Erythroblast (primary cell): ENCODE results near the gene BBS9.
A peak's percentile ranks its signal among the peaks of the same experiment; 100 is the strongest.

Source experiments
- DNase-seq, 2 experiments: peaks; one replicate each; lab custom pipeline; 2025; lab: John Stamatoyannopoulos, UW
- GATA1 ChIP-seq: IDR thresholded peaks from 2 replicates; pipeline ENCODE4 v1.6.1; 2011; ENCODE audit warnings: low read depth, mild to moderate bottlenecking, control low read depth, low read length, moderate library complexity
- POLR2A ChIP-seq: IDR thresholded peaks from 2 replicates; pipeline ENCODE4 v1.6.1; 2011; ENCODE audit warnings: mild to moderate bottlenecking, low read length

BBS9 gene

GRCh38 chr7:33145156-33145555 is 15.8 kb downstream of the BBS9 start:
- no peak for TF ChIP-seq GATA1
- no peak for TF ChIP-seq POLR2A
- peak; percentile 36 to 62 for DNase-seq

GRCh38 chr7:33152087-33152486 is 22.7 kb downstream of the BBS9 start:
- TF ChIP-seq GATA1: no peak
- no peak for TF ChIP-seq POLR2A
- no peak for DNase-seq

GRCh38 chr7:33155811-33156210 is 26.4 kb downstream of the BBS9 start:
- TF ChIP-seq GATA1: no peak
- TF ChIP-seq POLR2A: no peak
- DNase-seq: no peak

- TF ChIP-seq POLR2A (no peak), GATA1 (no peak)
- DNase-seq: no peak
Measured at GRCh38 chr7:33156441-33156840, 27.1 kb downstream of the BBS9 start.

GRCh38 chr7:33157311-33157710 is 27.9 kb downstream of the BBS9 start:
- DNase-seq: no peak
- TF ChIP-seq POLR2A: no peak
- TF ChIP-seq GATA1: no peak

- no peak for TF ChIP-seq GATA1
- TF ChIP-seq POLR2A: no peak
- DNase-seq: no peak
Measured at GRCh38 chr7:33157781-33158180, 28.4 kb downstream of the BBS9 start.

GRCh38 chr7:33177876-33178275 is 48.5 kb downstream of the BBS9 start:
- no peak for TF ChIP-seq GATA1
- no peak for TF ChIP-seq POLR2A
- DNase-seq: no peak

GRCh38 chr7:33179519-33179918 is 50.2 kb downstream of the BBS9 start:
- TF ChIP-seq GATA1 (no peak), POLR2A (no peak)
- no peak for DNase-seq

GRCh38 chr7:33183504-33183903 is 54.1 kb downstream of the BBS9 start:
- no peak for DNase-seq
- TF ChIP-seq POLR2A: no peak
- TF ChIP-seq GATA1: no peak

GRCh38 chr7:33184828-33185227 is 55.5 kb downstream of the BBS9 start:
- no peak for TF ChIP-seq POLR2A
- TF ChIP-seq GATA1: no peak

GRCh38 chr7:33185786-33186185 is 56.4 kb downstream of the BBS9 start:
- TF ChIP-seq GATA1: no peak
- no peak for TF ChIP-seq POLR2A
- peak; percentile 41 to 67 for DNase-seq

More at GRCh38 chr7:33184828-33185227, 55.5 kb downstream of the BBS9 start:
- DNase-seq: no peak

- TF ChIP-seq GATA1 (no peak), POLR2A (no peak)
- DNase-seq: no peak
Measured at GRCh38 chr7:33186192-33186591, 56.8 kb downstream of the BBS9 start.

- TF ChIP-seq POLR2A (no peak), GATA1 (no peak)
- no peak for DNase-seq
Measured at GRCh38 chr7:33190688-33191304, 61.4 kb downstream of the BBS9 start.

- no peak for TF ChIP-seq POLR2A
- TF ChIP-seq GATA1: no peak
- DNase-seq: no peak
Measured at GRCh38 chr7:33191340-33191739, 62.0 kb downstream of the BBS9 start.

- no peak for TF ChIP-seq GATA1
- no peak for TF ChIP-seq POLR2A
- DNase-seq: no peak
Measured at GRCh38 chr7:33192695-33193291, 63.4 kb downstream of the BBS9 start.
